ENCODE measurements around the gene FGF8.

Gene FGF8

DNA sequence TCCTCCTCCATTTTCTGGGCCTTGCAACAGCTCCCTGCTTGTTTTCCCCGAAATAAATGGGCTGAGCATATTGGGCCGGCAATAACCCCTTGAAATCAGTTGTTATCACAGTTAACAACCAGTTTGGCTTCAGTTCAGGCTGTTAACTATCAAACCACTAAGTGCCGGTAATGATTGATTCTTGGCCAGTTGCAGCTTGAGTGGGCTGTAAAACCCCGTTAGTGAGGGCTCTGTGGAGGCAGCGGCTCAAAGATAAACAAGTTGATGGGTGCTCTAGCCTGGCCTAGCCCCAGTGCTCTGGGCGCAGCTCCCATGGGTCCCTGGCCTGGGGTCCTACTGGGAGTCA is 8.3 kb downstream of the FGF8 start:
- no peak overlapping the region for H3K4me3 ChIP-seq (ENCODE audit: low read depth, low read length)
- no peak for DNase-seq (ENCODE audit: low read depth)
- no peak for TF ChIP-seq MAX (IDR thresholded peaks at IDR 0.05; ENCODE audit: low read depth, low read length)
- no peak for TF ChIP-seq MYC (IDR thresholded peaks at IDR 0.05; ENCODE audit: low read depth, low read length)
- no peak for TF ChIP-seq POLR2A (IDR thresholded peaks at IDR 0.05; ENCODE audit: extremely low read depth, insufficient read length)
- TF ChIP-seq, protein P1, sequence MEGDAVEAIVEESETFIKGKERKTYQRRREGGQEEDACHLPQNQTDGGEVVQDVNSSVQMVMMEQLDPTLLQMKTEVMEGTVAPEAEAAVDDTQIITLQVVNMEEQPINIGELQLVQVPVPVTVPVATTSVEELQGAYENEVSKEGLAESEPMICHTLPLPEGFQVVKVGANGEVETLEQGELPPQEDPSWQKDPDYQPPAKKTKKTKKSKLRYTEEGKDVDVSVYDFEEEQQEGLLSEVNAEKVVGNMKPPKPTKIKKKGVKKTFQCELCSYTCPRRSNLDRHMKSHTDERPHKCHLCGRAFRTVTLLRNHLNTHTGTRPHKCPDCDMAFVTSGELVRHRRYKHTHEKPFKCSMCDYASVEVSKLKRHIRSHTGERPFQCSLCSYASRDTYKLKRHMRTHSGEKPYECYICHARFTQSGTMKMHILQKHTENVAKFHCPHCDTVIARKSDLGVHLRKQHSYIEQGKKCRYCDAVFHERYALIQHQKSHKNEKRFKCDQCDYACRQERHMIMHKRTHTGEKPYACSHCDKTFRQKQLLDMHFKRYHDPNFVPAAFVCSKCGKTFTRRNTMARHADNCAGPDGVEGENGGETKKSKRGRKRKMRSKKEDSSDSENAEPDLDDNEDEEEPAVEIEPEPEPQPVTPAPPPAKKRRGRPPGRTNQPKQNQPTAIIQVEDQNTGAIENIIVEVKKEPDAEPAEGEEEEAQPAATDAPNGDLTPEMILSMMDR (IDR thresholded peaks at IDR 0.05; ENCODE audit: low read depth, low read length): no peak

- TF ChIP-seq, protein P1 (IDR thresholded peaks at IDR 0.05; ENCODE audit: low read depth, low read length): no peak
- TF ChIP-seq POLR2A (IDR thresholded peaks at IDR 0.05; ENCODE audit: extremely low read depth, insufficient read length) (no peak), MYC (IDR thresholded peaks at IDR 0.05; ENCODE audit: low read depth, low read length) (no peak), MAX (IDR thresholded peaks at IDR 0.05; ENCODE audit: low read depth, low read length) (no peak)
- H3K4me3 ChIP-seq (ENCODE audit: low read depth, low read length): no peak overlapping the region
- DNase-seq (ENCODE audit: low read depth): no peak
These were observed 8.9 kb downstream of the FGF8 start for GRCh38 chr10:101766753-101767599.

DNA sequence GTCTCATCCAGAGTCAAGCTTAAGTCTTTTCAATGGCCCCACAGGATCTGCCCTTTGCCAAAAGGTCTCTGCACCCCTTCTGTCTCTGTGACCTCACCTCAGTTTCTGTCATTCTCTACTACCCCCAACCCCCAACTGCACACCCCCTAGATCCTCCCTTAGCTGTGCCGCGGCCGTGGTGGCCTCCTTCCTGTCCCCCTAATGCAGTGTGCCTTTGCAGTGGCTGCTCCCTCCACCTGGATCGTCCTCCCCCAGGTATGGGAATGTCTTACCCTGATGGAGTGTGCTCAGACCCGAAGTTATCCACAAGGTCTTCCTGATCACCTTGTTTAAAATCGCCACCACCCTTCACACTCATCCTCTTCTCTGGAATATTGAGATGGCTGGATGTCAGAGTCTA is 9.6 kb downstream of the FGF8 start:
- no peak overlapping the region for H3K4me3 ChIP-seq (ENCODE audit: low read depth, low read length)
- TF ChIP-seq MYC (IDR thresholded peaks at IDR 0.05; ENCODE audit: low read depth, low read length) (no peak), POLR2A (IDR thresholded peaks at IDR 0.05; ENCODE audit: extremely low read depth, insufficient read length) (no peak), MAX (IDR thresholded peaks at IDR 0.05; ENCODE audit: low read depth, low read length) (no peak)
- TF ChIP-seq, protein P1 (IDR thresholded peaks at IDR 0.05; ENCODE audit: low read depth, low read length): no peak
- DNase-seq (ENCODE audit: low read depth): no peak

- TF ChIP-seq, protein P1 (IDR thresholded peaks at IDR 0.05; ENCODE audit: low read depth, low read length): no peak
- TF ChIP-seq MAX (IDR thresholded peaks at IDR 0.05; ENCODE audit: low read depth, low read length): no peak
- no peak for TF ChIP-seq POLR2A (IDR thresholded peaks at IDR 0.05; ENCODE audit: extremely low read depth, insufficient read length)
- TF ChIP-seq MYC (IDR thresholded peaks at IDR 0.05; ENCODE audit: low read depth, low read length): no peak
- H3K4me3 ChIP-seq (ENCODE audit: low read depth, low read length): no peak overlapping the region
- DNase-seq (ENCODE audit: low read depth): no peak
These were observed 12.6 kb downstream of the FGF8 start for GRCh38 chr10:101763141-101763846.

GRCh38 chr10:101762736-101763135 is 13.2 kb downstream of the FGF8 start:
- no peak for DNase-seq (ENCODE audit: low read depth)
- H3K4me3 ChIP-seq (ENCODE audit: low read depth, low read length): no peak overlapping the region

More at GRCh38 chr10:101762736-101763135, 13.2 kb downstream of the FGF8 start:
- TF ChIP-seq MAX (IDR thresholded peaks at IDR 0.05; ENCODE audit: low read depth, low read length) (no peak), MYC (IDR thresholded peaks at IDR 0.05; ENCODE audit: low read depth, low read length) (no peak), POLR2A (IDR thresholded peaks at IDR 0.05; ENCODE audit: extremely low read depth, insufficient read length) (no peak)
- TF ChIP-seq, protein P1 (IDR thresholded peaks at IDR 0.05; ENCODE audit: low read depth, low read length): no peak

All from NB4 (cell line).